ENCODE data around the gene PPP2R2C.

Gene PPP2R2C

DNA sequence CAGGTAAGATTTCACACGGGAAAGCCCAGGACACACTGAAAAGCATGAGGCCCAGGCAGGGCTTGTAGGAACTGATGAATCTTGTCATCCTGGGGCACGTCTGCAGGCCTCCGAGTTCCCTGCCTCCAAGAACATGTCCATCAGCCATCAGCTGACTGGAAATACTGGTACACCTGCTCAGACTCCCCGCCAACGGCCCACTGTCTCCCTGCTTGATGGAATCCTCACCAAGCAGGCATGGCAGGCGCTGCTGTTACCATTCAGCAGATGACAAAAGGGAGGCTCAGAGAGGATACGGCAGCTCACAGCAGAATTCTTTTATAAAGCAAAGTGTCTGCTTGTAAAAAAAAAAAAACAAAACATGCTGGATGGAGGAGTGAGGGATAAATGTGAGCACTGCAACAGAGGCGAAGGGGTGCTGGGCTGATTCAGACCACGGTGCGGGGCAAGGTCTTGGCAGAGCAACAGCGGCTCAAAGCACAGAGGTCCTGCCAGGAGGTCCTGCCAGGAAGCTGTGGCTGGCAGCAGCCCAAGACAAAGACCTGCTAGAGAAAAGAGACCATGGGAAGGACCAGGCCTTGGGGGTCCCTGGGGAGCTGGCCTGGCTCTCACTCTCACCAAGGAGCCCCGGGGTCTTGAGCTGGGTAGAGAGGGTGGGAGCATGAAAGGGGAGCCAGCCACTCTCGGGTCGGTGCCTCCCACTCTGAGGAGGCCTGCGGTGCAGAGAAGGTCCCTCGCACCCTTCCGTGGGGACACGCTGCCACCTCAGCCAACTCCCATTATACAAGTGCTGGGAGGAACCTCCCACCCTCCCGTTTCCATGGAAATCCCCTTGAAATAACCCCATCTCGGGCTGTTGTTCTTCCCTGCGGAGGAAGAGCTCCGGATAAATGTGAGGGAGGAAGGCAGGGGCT, 25.6 kb downstream of the PPP2R2C start:
- no peak for DNase-seq

DNA sequence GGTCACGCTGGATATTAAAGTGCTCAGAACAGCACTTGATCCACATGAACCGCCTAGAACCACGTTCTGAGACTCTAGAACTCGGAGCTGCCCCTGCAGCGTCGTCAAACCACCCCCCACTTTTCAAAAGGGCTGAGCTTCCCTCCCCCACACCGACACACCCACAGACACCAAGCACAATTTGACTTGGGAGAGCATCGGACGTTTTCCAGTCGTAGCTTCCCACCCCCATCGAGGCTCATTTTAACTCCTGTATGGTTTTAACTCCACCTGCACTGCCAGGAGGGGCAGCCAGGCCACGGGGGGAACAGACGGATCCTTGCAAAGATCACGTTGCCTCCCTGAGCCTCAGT, 26.3 kb downstream of the PPP2R2C start:
- no peak for DNase-seq

DNA sequence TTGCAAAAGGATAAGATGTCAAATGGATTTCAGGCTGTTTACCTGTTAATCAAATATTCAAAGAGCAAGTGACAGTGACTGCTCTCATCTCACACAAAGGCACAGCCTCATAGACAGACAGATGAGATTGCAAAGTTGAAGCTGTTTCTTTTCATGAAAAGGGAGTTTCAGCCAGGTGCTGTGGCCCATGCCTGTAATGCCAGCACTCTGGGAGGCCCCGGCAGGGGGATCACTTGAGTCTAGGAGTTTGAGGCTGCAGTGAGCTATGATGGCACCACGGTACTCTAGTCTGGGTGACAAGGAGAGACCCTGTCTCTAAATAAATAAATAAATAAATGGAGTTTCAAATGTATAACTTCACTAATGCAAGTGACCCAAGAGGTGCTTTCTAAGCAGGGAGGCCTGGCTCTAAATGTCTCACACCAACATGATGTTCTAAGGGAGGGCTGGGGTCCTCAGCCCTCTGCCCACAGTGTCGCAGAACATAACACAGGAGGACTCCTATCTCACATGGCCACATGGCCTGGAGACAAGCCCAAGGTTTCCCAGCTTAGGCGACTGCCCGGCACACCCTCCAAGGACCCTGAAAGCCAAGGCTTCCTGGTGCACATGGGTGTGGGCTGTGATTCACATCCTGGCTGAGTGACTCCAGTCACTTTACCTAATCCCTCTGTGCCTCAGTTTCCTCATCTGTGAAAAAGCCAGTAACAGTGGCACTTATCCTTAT, 26.8 kb downstream of the PPP2R2C start:
- DNase-seq: no peak

DNA sequence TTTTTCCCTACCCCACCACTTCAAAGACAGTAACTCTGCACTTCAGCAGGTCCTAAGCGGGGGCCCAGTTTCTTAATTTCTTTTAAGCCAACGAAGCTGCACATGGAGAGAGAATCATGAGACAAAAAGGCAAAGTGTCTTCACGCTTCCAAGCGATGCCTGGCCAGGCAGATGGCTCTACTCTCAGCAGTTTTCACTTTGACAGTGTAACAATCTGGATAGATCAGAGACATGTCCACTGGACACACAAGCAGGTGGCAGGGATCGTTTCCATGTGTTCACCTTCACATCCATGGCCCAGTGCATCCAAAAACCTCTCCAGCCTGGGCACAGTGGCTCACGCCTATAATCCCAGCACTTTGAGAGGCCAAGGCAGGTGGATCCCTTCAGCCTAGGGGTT, 27.8 kb downstream of the PPP2R2C start:
- DNase-seq: no peak

DNA sequence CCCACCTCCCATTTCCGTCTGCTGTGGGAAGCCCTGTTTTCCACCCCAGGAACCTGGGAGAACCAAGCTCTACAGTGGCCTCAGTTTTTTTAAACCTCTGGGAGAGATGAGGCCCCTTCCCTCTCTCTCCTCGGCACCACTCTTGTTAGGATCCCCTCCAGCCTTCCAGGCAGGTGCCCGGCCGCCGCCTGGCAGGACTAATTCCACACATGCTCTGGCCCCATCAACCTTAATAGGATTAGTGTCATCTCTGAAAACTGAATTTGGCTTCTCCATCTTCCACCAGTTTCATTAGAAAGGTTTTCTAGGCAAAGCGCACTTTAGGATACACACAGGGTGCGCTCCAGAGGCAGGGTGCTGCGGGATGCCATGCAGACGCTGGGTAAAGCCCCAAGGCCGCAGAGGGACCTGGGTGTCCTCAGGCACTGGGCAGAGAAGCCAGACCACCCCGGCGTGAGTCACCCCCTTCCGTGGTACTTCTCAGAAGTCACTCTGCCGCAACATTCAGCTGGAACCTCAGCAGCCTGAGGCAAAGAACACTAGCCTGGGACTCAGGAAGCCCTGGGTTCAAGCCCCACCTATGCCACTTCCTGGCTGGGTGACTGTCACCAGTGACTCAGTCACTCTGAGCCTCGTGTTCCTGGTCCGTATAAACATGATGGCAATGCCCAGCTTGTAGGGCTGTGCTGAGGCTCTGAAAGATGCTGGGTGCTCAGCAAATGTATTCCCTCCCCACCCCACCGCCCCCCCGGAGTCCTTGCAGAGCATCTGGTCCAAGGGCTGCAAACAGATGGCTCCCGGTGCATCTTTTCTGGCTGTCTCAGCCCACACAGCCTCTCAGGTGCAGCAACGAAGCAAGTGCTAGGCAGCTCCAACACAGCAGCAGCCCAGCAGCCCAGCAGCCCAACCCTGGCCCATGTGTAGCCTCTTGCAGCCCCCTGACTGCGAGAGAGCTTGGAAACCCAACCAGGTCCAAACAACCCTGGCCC, 29.1 kb downstream of the PPP2R2C start:
- no peak for DNase-seq

DNA sequence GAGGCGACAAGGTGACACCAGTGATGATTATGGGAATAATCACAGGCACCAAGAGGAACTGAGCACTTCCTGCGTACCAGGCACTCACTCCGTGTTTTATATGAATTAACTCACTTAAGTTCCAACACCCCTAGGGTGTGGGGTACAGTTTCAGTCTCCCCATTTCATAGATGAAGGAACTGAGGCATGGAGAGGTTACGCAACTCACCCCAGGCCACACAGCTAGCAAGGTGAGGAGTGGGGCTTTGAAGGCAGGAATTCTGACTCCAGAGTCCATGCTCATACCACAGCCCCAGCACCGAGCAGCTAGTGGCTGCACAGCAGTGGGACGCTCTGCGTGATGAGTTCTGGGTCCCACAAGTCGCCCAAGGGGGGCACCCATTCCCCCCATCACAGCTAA, 29.9 kb downstream of the PPP2R2C start:
- no peak for DNase-seq

DNA sequence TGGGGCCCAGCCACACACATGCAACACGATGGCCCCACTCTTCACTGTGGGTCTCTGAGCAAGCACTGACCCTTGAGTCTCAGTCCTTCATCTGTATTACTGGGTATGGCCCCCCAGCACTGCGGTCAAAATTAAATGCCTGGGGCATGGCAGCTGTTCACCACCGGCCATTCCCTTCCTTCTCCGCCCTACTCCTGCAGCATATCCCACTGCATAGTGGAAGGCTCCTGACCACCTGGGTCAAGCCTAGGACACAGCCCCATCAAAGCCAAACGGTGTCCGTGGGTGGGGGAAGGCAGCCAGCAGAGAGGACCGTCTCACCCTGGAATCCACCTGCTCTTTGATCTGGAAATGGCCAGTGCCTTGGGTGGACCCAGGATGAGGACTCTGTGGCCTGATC, 30.7 kb downstream of the PPP2R2C start:
- DNase-seq: no peak

DNA sequence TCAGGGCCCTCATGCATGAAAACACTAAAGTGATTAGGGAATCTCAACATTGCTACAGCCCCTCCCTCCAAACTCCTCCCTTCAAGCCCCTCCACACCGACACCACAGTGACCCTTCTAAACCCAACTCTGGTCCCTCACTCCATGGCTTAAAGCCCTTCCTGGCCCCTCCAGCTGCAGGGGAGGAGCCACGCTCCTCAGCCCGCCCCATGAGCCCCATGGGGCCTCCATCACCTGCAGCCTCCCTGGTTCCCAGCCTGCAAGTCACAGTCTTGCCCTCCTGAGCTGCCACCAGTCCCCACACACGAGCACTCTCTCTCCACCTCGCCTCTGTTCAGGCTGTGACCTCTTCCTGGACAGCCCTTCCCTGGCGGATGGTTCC, 31.2 kb downstream of the PPP2R2C start:
- DNase-seq: no peak

DNA sequence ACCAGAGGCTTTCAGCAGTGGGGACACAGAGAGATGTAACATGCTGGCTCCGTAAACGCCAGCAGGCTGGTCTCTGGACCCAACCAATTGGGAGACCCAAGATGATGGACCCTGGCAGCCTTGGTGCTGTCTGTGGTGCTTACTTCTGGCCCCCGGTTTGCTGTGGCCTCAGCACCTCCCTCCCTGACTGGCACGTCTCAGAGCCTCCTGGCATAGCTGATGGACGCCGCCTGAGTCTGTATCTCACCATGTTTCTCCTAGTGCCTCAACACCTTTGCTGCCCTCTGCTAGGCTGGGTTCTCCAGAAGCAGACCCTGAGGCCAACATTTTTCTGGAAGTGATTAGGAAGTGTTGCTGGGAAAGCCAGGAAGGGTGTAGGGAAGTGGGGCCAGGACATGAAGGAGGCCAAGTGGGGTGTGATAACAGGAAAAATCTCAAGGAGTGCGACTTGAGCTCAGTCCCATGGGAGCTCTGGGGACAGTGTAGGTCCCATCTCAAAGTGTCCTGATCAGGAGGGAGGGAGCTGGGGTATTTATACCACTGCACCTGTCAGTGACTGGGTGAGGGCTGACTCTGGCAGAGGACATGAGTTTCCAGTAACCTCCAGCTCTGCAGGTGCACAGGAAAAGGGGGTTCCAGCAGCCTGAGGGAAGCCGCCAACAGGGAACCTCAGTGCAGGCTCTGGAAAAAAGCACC, 31.8 kb downstream of the PPP2R2C start:
- no peak for DNase-seq

DNA sequence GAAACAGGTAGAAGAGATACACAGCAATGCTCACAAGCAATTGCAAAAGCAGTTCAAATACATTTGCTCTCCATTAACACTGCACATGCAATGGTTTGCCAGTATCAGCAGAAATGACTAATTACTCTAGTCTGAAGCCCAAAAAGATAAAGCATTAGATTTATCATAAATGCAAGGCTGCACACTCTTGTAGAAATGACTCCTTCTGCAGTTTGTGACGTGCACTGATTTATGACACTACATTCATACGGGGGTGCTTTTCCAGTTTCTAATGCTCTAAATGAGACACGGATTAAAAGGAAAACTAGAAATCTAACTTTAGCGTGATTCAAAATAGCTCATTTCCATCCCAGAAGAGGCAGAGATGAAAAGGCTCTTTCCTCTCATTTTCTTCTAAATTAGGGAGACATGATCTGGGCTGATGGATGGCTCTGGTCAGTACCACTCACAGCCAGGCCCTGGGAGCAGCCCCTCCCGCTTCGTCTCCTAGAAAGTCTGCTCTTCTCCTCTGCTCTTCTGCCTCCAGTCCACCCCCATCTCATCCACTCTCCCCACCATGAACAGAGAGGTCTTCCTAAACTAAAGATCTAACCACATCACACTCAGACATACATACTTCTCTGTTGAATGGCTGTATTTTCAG, 33.2 kb downstream of the PPP2R2C start:
- DNase-seq: no peak

DNA sequence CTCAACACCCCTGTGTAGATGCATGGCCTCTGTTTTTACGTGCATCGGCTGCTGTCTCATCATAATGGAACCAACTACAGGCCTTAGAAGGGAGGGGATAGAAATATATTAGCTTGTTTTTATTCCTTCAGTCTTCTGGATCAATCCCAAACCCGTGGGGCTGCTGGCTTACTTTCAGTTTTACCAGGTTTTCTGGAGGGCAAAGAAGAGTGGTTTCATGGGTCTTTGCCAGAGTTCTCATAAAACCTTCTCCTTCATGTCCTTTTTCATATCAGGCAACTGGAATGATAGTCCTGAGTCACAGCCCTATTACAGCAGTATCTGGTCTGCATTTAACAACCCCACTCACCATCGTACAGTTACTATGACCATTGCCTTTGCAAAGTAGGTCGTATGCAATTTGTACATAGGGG, 34.6 kb downstream of the PPP2R2C start:
- DNase-seq: no peak

DNA sequence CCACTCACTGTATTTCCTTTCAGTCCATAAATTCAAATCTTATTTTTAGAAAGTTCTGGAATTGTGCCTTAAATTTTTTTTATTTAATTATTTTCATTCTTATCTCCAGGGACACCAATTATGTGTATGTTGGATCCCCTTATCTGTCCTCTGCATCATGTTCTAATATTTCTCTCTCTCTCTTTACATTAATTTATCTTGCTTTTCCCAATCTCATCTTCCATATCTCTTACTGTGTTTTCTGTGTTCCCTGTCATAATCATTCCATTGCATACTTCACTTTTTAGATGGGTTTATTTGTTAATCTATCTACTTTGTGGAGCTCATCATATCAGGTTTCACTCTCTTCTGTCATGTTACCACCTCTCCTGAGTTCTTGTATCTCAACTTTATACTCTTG, 37.4 kb downstream of the PPP2R2C start:
- DNase-seq: no peak

DNA sequence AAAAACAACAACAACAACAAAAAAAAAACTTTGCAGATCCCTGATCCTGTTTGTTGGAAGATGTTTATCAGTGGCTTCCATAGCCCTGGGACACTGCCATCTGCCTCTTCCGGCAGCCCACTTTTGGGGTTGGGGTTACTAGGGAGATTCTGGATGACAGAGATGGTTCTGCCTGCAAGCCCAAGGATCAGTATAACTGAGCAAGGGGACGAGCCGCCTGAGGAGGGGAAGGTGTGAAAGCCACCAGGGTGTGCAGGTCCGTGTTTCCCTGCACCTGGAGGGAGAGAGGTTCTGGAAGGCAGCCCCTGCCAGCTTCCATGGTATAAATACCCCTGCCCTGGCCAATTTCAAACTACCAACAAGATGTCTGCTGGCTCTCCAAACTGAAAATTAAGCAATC, 41.5 kb downstream of the PPP2R2C start:
- no peak for DNase-seq

DNA sequence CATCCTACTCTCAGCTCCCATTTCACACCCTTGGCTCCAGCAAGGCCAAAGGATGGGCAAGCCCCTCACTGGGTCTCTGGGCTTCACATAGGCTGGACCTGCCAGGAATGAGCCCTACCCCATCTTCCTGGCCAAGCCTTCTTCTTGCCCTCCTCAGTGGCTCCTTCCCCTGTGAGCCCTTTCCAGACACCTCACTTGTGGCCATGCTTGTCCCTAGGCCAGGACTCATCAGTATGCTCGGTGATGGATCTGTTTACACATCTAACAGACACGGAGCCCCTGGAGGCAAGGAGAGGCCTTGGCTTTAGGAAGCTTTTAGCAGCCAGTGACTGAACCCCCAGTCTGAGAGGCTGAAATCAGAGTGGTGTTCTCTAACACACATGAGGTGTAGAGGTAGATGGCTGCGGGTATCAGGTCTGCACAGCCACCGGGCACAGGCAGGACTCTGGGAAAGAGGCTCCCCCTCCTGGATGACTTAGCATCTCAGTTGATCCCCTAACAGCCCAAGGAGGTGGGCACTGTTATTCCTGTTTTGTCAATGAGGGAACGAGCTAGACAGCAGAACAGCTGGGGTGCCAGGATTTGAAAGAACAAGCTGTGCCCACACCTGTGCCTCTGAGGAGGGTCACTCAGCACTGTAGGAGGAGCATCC, 44.8 kb downstream of the PPP2R2C start:
- DNase-seq: no peak

DNA sequence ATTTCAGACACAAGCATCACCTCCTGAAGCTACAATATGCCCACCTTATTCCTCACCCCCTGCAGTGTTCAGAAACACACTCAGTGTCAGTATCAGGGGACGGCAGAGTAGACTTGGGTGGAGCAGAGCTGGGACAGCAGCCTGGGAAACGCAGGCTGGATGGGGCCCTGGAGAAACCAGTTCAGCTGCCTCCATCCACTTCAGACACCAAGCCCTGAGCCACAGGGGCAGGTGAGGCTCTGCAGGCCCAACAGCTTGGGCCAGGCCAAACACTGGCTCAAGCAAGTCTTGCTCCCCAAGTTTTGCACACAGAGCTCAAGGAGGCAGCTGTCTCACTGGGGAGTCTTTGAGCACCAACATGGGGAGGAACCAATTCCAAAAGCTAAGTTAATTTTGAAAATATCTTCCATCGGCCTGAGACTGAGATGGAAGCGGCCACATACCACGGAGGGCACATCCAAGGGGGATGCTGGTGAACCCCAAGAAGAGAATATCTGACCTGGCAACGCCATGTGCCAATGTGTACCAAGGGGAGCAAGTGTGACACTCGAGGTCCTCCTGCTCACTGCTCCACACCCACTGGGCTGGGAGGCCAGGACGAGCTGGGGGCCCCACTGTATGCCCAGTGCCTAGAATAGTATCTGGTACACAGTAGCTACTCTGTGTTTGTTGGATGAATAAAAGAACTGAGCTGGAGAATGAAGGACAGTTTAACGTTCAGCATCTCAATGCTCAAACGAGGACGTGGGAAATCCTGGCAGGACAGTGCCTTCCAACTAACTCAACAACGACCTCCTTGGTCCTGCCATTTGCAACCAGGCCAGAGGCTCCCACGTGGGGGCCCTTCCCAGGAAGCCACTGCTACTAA, 45.6 kb downstream of the PPP2R2C start:
- no peak for DNase-seq

DNA sequence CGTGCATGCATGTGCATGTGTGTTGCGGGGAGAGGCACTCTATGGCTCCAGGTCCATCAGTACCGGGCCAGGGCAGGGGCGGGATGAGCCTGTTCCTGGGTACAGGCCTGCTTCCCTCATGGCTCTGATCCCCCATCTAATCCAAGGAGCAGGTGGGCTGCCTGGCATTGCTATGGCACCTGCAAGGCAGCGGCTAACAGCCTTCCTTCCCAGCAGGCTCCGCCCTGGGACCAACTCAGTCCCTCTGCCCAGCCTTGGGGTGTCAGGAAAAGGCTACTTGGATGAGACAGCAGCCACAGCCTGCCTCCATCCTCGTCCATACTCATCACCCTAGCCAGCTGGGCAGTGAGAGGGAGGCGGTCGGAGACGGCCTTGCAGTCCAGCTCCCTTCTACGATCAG, 46.5 kb downstream of the PPP2R2C start:
- no peak for DNase-seq

DNA sequence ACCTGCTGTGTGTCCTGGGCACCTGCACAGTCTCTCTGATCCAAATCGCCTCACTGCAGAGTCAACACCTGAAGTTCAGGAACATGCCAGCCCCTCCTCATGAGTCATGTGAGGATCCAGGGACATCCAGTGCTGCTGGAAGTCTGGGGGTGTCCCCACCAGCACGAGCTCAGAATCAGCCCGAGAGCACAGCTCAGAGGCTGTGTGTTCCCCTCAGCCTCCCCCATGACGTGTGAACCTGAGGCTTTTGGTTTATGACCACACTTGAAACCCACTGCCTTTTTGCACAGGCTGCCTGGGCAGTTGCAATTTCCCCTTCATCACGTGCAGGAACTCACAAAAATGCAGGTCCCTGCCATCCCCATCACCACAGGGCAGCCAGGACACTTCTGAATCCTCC, 47.1 kb downstream of the PPP2R2C start:
- DNase-seq: no peak

DNA sequence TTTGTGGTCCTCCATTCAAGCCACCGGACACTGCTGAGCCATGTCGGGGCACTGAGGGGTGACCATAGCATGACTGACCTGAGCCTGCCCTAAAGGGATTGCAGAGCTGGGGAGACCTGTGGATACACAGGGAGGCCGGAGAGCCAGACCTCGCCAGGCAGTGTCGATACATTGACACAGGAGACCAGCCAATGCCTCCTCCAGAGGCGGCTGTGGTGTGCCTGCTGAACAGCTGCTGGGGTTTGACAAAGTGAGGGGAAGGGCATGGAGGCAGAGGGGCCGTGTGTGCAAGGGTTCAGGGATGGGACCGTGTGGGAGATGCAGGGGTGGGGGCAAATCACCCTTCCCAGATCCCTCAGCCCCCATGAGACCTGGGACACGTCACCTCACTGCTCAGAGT, 48.0 kb downstream of the PPP2R2C start:
- no peak for DNase-seq

DNA sequence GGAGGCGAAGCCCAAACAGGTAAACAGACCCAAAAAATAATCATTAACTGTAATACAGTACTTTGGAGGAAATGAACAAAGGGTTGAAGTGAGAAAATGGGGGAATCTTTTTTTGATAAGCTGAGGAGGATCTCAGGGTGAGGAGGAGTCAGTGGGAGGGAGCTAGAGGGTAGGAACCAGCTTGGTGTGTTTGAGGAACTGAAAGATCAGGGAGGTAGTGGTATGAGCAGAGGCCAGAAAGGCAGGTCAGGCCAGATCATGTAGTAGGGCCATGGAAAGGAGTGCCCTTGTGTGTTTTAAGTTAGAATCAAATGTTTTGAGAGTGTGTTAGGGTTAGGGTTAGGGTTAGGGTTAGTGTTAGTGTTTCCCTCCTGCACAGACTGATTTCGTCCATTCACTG, 48.8 kb downstream of the PPP2R2C start:
- no peak for DNase-seq

DNA sequence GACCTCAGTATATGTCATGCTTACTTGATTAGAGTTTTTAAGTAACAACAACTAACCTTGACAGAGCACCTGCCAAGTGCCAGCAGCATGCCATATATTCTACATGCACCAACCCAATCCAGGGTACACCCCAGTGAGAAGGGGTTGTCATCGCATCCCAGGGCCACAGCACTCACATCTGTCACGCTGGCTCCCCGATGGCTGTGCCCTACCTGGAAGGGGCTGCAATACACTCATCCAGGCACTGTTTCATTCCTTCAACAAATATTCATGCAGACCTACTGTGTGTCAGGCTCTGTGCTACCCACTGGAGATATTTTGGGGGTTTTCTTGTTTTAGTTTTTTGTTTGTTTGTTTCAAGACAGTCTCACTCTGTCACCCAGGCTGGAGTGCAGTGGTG, 49.5 kb downstream of the PPP2R2C start:
- no peak for DNase-seq

DNA sequence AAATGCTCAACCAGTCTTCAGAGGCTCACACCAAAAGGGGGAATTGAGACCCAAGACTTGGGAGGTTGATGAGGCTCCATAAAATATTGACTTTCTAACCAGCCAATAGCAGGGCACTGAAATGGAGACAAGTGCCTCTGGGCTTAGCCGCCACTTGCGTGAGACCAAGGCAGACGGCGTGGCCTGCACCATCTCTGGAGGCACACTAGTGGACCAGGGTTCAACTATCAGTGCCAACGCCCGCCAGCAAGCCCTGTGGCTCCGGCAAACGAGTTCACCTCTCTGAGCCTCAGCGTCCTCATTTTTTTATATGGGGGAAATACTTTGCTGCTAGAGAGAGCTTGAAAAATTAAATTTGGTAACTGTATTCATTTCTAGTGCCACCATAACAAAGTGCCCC, 50.3 kb downstream of the PPP2R2C start:
- no peak for DNase-seq

All from NCI-H748 treated with DMSO at 0.1 percent for 48 hours (cell line).